ENCODE measurements around the gene XRCC6. TPM values are rescaled to one million over a fixed set of nuclear protein-coding genes. Genes with fewer than 3 reads are reported as not detected.

The XRCC6 gene
- total and polyA plus RNA-seq, 9 of the 15 experiments (the other 6 are each of a cell fraction or from before 2014, with no cell fraction given): 151 to 440 (median 318) TPM

DNA sequence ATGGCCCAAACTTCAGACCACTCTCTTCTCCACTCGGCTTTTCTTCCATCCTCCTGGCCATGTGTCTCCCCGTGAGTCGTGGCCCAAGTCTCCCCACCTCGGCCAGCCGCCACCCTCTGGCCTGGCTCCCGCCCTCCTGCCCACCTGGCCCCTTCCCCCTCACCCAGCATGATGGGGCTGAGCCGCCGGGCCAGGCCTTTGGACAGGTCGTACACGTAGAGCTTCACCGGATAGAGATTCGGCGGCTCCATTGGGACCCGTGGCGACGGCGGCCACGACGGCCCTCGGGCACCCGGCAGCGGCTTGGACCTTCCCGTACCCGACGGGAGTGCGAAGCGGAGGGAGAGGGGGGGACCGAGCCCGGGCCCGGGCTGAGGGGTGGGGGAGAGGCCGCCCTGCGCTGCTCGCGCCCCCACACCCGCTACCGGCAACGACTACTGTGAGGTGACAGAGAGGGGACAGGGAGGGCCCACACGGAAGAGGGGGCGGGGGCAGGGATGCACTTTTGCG lies 451 bp upstream of the XRCC6 start, which contains the start of gene DESI1 (continued):
- TF ChIP-seq, protein P1, sequence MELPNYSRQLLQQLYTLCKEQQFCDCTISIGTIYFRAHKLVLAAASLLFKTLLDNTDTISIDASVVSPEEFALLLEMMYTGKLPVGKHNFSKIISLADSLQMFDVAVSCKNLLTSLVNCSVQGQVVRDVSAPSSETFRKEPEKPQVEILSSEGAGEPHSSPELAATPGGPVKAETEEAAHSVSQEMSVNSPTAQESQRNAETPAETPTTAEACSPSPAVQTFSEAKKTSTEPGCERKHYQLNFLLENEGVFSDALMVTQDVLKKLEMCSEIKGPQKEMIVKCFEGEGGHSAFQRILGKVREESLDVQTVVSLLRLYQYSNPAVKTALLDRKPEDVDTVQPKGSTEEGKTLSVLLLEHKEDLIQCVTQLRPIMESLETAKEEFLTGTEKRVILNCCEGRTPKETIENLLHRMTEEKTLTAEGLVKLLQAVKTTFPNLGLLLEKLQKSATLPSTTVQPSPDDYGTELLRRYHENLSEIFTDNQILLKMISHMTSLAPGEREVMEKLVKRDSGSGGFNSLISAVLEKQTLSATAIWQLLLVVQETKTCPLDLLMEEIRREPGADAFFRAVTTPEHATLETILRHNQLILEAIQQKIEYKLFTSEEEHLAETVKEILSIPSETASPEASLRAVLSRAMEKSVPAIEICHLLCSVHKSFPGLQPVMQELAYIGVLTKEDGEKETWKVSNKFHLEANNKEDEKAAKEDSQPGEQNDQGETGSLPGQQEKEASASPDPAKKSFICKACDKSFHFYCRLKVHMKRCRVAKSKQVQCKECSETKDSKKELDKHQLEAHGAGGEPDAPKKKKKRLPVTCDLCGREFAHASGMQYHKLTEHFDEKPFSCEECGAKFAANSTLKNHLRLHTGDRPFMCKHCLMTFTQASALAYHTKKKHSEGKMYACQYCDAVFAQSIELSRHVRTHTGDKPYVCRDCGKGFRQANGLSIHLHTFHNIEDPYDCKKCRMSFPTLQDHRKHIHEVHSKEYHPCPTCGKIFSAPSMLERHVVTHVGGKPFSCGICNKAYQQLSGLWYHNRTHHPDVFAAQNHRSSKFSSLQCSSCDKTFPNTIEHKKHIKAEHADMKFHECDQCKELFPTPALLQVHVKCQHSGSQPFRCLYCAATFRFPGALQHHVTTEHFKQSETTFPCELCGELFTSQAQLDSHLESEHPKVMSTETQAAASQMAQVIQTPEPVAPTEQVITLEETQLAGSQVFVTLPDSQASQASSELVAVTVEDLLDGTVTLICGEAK (IDR thresholded peaks at IDR 0.05): no peak
- TF ChIP-seq, protein P1 (CRISPR knock-in tag; IDR thresholded peaks at IDR 0.05): no peak
- peak; percentile 54 for TF ChIP-seq ZFX (CRISPR knock-in tag; IDR thresholded peaks at IDR 0.05)
- peak; percentile 67 for TF ChIP-seq POLR2AphosphoS5 (IDR thresholded peaks at IDR 0.05; ENCODE audit: control insufficient read depth, insufficient read depth, low read depth, low read length)
- TF ChIP-seq, protein P2, sequence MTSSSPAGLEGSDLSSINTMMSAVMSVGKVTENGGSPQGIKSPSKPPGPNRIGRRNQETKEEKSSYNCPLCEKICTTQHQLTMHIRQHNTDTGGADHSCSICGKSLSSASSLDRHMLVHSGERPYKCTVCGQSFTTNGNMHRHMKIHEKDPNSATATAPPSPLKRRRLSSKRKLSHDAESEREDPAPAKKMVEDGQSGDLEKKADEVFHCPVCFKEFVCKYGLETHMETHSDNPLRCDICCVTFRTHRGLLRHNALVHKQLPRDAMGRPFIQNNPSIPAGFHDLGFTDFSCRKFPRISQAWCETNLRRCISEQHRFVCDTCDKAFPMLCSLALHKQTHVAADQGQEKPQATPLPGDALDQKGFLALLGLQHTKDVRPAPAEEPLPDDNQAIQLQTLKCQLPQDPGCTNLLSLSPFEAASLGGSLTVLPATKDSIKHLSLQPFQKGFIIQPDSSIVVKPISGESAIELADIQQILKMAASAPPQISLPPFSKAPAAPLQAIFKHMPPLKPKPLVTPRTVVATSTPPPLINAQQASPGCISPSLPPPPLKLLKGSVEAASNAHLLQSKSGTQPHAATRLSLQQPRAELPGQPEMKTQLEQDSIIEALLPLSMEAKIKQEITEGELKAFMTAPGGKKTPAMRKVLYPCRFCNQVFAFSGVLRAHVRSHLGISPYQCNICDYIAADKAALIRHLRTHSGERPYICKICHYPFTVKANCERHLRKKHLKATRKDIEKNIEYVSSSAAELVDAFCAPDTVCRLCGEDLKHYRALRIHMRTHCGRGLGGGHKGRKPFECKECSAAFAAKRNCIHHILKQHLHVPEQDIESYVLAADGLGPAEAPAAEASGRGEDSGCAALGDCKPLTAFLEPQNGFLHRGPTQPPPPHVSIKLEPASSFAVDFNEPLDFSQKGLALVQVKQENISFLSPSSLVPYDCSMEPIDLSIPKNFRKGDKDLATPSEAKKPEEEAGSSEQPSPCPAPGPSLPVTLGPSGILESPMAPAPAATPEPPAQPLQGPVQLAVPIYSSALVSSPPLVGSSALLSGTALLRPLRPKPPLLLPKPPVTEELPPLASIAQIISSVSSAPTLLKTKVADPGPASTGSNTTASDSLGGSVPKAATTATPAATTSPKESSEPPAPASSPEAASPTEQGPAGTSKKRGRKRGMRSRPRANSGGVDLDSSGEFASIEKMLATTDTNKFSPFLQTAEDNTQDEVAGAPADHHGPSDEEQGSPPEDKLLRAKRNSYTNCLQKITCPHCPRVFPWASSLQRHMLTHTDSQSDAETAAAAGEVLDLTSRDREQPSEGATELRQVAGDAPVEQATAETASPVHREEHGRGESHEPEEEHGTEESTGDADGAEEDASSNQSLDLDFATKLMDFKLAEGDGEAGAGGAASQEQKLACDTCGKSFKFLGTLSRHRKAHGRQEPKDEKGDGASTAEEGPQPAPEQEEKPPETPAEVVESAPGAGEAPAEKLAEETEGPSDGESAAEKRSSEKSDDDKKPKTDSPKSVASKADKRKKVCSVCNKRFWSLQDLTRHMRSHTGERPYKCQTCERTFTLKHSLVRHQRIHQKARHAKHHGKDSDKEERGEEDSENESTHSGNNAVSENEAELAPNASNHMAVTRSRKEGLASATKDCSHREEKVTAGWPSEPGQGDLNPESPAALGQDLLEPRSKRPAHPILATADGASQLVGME (CRISPR knock-in tag; IDR thresholded peaks at IDR 0.05): 0 out of 2 replicates have a peak, but pooled peaks have one; percentile 18
- TF ChIP-seq, protein P3, sequence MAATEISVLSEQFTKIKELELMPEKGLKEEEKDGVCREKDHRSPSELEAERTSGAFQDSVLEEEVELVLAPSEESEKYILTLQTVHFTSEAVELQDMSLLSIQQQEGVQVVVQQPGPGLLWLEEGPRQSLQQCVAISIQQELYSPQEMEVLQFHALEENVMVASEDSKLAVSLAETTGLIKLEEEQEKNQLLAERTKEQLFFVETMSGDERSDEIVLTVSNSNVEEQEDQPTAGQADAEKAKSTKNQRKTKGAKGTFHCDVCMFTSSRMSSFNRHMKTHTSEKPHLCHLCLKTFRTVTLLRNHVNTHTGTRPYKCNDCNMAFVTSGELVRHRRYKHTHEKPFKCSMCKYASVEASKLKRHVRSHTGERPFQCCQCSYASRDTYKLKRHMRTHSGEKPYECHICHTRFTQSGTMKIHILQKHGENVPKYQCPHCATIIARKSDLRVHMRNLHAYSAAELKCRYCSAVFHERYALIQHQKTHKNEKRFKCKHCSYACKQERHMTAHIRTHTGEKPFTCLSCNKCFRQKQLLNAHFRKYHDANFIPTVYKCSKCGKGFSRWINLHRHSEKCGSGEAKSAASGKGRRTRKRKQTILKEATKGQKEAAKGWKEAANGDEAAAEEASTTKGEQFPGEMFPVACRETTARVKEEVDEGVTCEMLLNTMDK (IDR thresholded peaks at IDR 0.05; ENCODE audit: borderline replicate concordance, insufficient read depth, low read depth, low read length, poor library complexity, severe bottlenecking): peak; percentile 23
- TF ChIP-seq ZNF174 (CRISPR knock-in tag; IDR thresholded peaks at IDR 0.05): no peak
- peak; percentile 84 for TF ChIP-seq TBP (optimal IDR thresholded peaks at IDR 0.05; ENCODE audit: low read depth, low read length)
- TF ChIP-seq ZNF561 (CRISPR knock-in tag; conservative IDR thresholded peaks at IDR 0.05): no peak

Measured in K562 (cell line).